SK-N-SH treated with all-trans-retinoic acid at 6 μM for 48 hours (cell line): ENCODE data around the gene RAVER2.

Source experiments
- ATAC-seq: fragments of 200-7000 bp; cut with Tn5 transposase; 3 replicates; pipeline ENCODE4 v1.9.1; 2020; ENCODE audit warnings: mild to moderate bottlenecking, moderate library complexity
- ARNTL ChIP-seq: fragments of 450-650 bp; formaldehyde crosslinking; IDR thresholded peaks from 2 replicates; pipeline ENCODE4 v1.5.0; 2020; ENCODE audit warnings: low read depth, mild to moderate bottlenecking, moderate library complexity, borderline replicate concordance
- BACH2 ChIP-seq: fragments of 250-450 bp; sonication (Bioruptor Pico); IDR thresholded peaks from 2 replicates; pipeline ENCODE4 v1.9.0; 2021; ENCODE audit warnings: mild to moderate bottlenecking, borderline replicate concordance
- CREB5 ChIP-seq: fragments of 250-450 bp; sonication (Bioruptor Pico); IDR thresholded peaks from 2 replicates; pipeline ENCODE4 v1.5.1; 2020; ENCODE audit warnings: low read depth, mild to moderate bottlenecking, moderate library complexity
- CSDC2 ChIP-seq: fragments of 250-450 bp; sonication (Bioruptor Pico); IDR thresholded peaks from 2 replicates; pipeline ENCODE4 v1.5.0; 2020; ENCODE audit warnings: mild to moderate bottlenecking, moderate library complexity
- CSRNP3 ChIP-seq: fragments of 250-450 bp; sonication (Bioruptor Pico); IDR thresholded peaks from 2 replicates; pipeline ENCODE4 v1.5.1; 2021; ENCODE audit warnings: mild to moderate bottlenecking, moderate library complexity
- ESRRG ChIP-seq: fragments of 250-450 bp; sonication (Bioruptor Pico); IDR thresholded peaks from 2 replicates; pipeline ENCODE4 v1.6.1; 2021; ENCODE audit warnings: mild to moderate bottlenecking
- GLIS3 ChIP-seq: fragments of 250-450 bp; sonication (Bioruptor Pico); IDR thresholded peaks from 2 replicates; pipeline ENCODE4 v1.5.0; 2020; ENCODE audit warnings: mild to moderate bottlenecking, moderate library complexity
- ISL1 ChIP-seq: fragments of 250-450 bp; sonication (Bioruptor Pico); IDR thresholded peaks from 2 replicates; pipeline ENCODE4 v2.1.2; 2022; ENCODE audit warnings: mild to moderate bottlenecking, moderate library complexity
- OSR1 ChIP-seq: fragments of 250-450 bp; sonication (Bioruptor Pico); IDR thresholded peaks from 2 replicates; pipeline ENCODE4 v1.8.0; 2022; ENCODE audit warnings: moderate library complexity, mild to moderate bottlenecking, inconsistent platforms
- PATZ1 ChIP-seq: fragments of 250-450 bp; sonication (Bioruptor Pico); IDR thresholded peaks from 2 replicates; pipeline ENCODE4 v1.8.0; 2020; ENCODE audit warnings: mild to moderate bottlenecking, moderate library complexity, borderline replicate concordance
- POU6F1 ChIP-seq: fragments of 250-450 bp; sonication (Bioruptor Pico); IDR thresholded peaks from 2 replicates; pipeline ENCODE4 v1.8.0; 2021; ENCODE audit warnings: low read depth, mild to moderate bottlenecking, moderate library complexity, borderline replicate concordance
- PPARA ChIP-seq: fragments of 250-450 bp; sonication (Bioruptor Pico); IDR thresholded peaks from 2 replicates; pipeline ENCODE4 v1.5.0; 2020; ENCODE audit warnings: mild to moderate bottlenecking, borderline replicate concordance
- RARB ChIP-seq: fragments of 250-450 bp; sonication (Bioruptor Pico); IDR thresholded peaks from 2 replicates; pipeline ENCODE4 v1.8.0; 2021; ENCODE audit warnings: mild to moderate bottlenecking, moderate library complexity
- SNAI2 ChIP-seq: fragments of 250-450 bp; sonication (Bioruptor Pico); IDR thresholded peaks from 2 replicates; pipeline ENCODE4 v1.5.0; 2020; ENCODE audit warnings: mild to moderate bottlenecking, moderate library complexity
- TCF4 ChIP-seq: fragments of 250-450 bp; sonication (Bioruptor Pico); IDR thresholded peaks from 2 replicates; pipeline ENCODE4 v1.8.0; 2021; ENCODE audit warnings: mild to moderate bottlenecking, moderate library complexity, borderline replicate concordance
- TOX ChIP-seq: fragments of 250-450 bp; sonication (Bioruptor Pico); IDR thresholded peaks from 2 replicates; pipeline ENCODE4 v1.8.0; 2021; ENCODE audit warnings: mild to moderate bottlenecking, moderate library complexity, borderline replicate concordance
- TSHZ2 ChIP-seq: fragments of 250-450 bp; sonication (Bioruptor Pico); IDR thresholded peaks from 2 replicates; pipeline ENCODE4 v1.5.0; 2020; ENCODE audit warnings: mild to moderate bottlenecking, moderate library complexity
- ZC3H10 ChIP-seq: fragments of 250-450 bp; sonication (Bioruptor Pico); IDR thresholded peaks from 2 replicates; pipeline ENCODE4 v1.5.1; 2021; ENCODE audit warnings: mild to moderate bottlenecking, moderate library complexity
- ZFP3 ChIP-seq: fragments of 250-450 bp; sonication (Bioruptor Pico); IDR thresholded peaks from 2 replicates; pipeline ENCODE4 v1.5.0; 2020; ENCODE audit warnings: mild to moderate bottlenecking, moderate library complexity
- ZFP30 ChIP-seq: fragments of 450-650 bp; formaldehyde crosslinking; IDR thresholded peaks from 2 replicates; pipeline ENCODE4 v1.5.0; 2022; ENCODE audit warnings: mild to moderate bottlenecking, moderate library complexity
- ZNF565 ChIP-seq: fragments of 450-650 bp; formaldehyde crosslinking; conservative IDR thresholded peaks from 2 replicates; pipeline ENCODE4 v1.5.0; 2020; ENCODE audit warnings: low read depth, mild to moderate bottlenecking, moderate library complexity
- ZNF70 ChIP-seq: fragments of 450-650 bp; formaldehyde crosslinking; IDR thresholded peaks from 2 replicates; pipeline ENCODE4 v1.5.0; 2020; ENCODE audit warnings: mild to moderate bottlenecking, moderate library complexity
- ZNF8 ChIP-seq: fragments of 450-650 bp; formaldehyde crosslinking; IDR thresholded peaks from 2 replicates; pipeline ENCODE4 v1.5.0; 2020; ENCODE audit warnings: mild to moderate bottlenecking, moderate library complexity

The RAVER2 gene

GRCh38 chr1:64839732-64840405 is 95.0 kb downstream of the RAVER2 start:
- no peak for ATAC-seq

GRCh38 chr1:64841330-64842065 is 96.6 kb downstream of the RAVER2 start:
- ATAC-seq: no peak
- TF ChIP-seq ESRRG (CRISPR knock-in tag): no peak
- TF ChIP-seq ZNF8 (CRISPR knock-in tag): no peak
- TF ChIP-seq PPARA: no peak
- TF ChIP-seq ZC3H10 (CRISPR knock-in tag): no peak
- no peak for TF ChIP-seq OSR1 (CRISPR knock-in tag)
- TF ChIP-seq SNAI2 (CRISPR knock-in tag): no peak
- TF ChIP-seq CSDC2 (CRISPR knock-in tag): no peak
- TF ChIP-seq GLIS3 (CRISPR knock-in tag): no peak
- no peak for TF ChIP-seq BACH2 (CRISPR knock-in tag)
- no peak for TF ChIP-seq TCF4
- no peak for TF ChIP-seq ISL1
- no peak for TF ChIP-seq CSRNP3 (CRISPR knock-in tag)
- TF ChIP-seq RARB (CRISPR knock-in tag): no peak
- TF ChIP-seq ZNF70 (CRISPR knock-in tag): no peak
- no peak for TF ChIP-seq ZNF565
- TF ChIP-seq CREB5 (CRISPR knock-in tag): no peak
- no peak for TF ChIP-seq ZFP3 (CRISPR knock-in tag)
- TF ChIP-seq, all 23 proteins: peak for 0

More at GRCh38 chr1:64839732-64840405, 95.0 kb downstream of the RAVER2 start:
- no peak for TF ChIP-seq TOX (CRISPR knock-in tag)
- TF ChIP-seq ARNTL (CRISPR knock-in tag): no peak
- TF ChIP-seq TCF4: no peak
- TF ChIP-seq ZFP3 (CRISPR knock-in tag): no peak
- no peak for TF ChIP-seq PATZ1 (CRISPR knock-in tag)
- TF ChIP-seq ZNF70 (CRISPR knock-in tag): no peak
- TF ChIP-seq ZFP30 (CRISPR knock-in tag): no peak
- no peak for TF ChIP-seq PPARA
- no peak for TF ChIP-seq ISL1
- no peak for TF ChIP-seq SNAI2 (CRISPR knock-in tag)
- no peak for TF ChIP-seq CSRNP3 (CRISPR knock-in tag)

- ATAC-seq: no peak
- TF ChIP-seq PPARA: no peak
- TF ChIP-seq SNAI2 (CRISPR knock-in tag): no peak
- TF ChIP-seq GLIS3 (CRISPR knock-in tag): no peak
- no peak for TF ChIP-seq PATZ1 (CRISPR knock-in tag)
- no peak for TF ChIP-seq TSHZ2 (CRISPR knock-in tag)
- TF ChIP-seq CSRNP3 (CRISPR knock-in tag): no peak
- TF ChIP-seq POU6F1 (CRISPR knock-in tag): no peak
- TF ChIP-seq TOX (CRISPR knock-in tag): no peak
These were observed 97.3 kb downstream of the RAVER2 start for GRCh38 chr1:64842224-64842623.
